Nephron progenitor cell (in vitro differentiated cells): ENCODE results near the gene SURF2.
"Not testable (repeated sequence)": the region's sequence is repeated elsewhere in the genome, so short reads cannot be mapped to it uniquely, and the experiment has no call there.

Source experiments
- DNase-seq: peaks from one replicate; pipeline ENCODE4 v3.0.0; 2021
- H3K27ac Mint-ChIP-seq: 2 replicates; pipeline ENCODE4 v1.8.0; 2021; ENCODE audit warnings: mild to moderate bottlenecking, moderate library complexity, mixed read lengths
- H3K27me3 Mint-ChIP-seq: 2 replicates; pipeline ENCODE4 v1.8.0; 2021; ENCODE audit warnings: mild to moderate bottlenecking, low read depth, mixed read lengths; ENCODE audit not compliant: poor library complexity
- H3K36me3 Mint-ChIP-seq: 2 replicates; pipeline ENCODE4 v1.8.0; 2021; ENCODE audit warnings: low read depth, mixed read lengths
- H3K4me1 Mint-ChIP-seq: 2 replicates; pipeline ENCODE4 v1.8.0; 2021; ENCODE audit warnings: mixed read lengths
- H3K4me3 Mint-ChIP-seq: 2 replicates; pipeline ENCODE4 v1.8.0; 2021; ENCODE audit warnings: mild to moderate bottlenecking, moderate library complexity, mixed read lengths
- H3K9me3 Mint-ChIP-seq: 2 replicates; pipeline ENCODE4 v1.8.0; 2021; ENCODE audit warnings: mild to moderate bottlenecking, moderate library complexity, mixed read lengths
- CTCF ChIP-seq: fragments of 200-600 bp; sonication (generic); IDR thresholded peaks from 2 replicates; pipeline ENCODE4 v1.5.0; 2021; ENCODE audit warnings: antibody characterized with exemption

The SURF2 gene

GRCh38 chr9:133329306-133330156, 26.8 kb upstream of the SURF2 start:
- H3K9me3 Mint-ChIP-seq = peaks cover 35% of the 10 kb centered on the region

GRCh38 chr9:133331221-133331620, 25.1 kb upstream of the SURF2 start:
- Mint-ChIP-seq H3K27me3 (peaks cover 9% of the 10 kb centered on the region), H3K4me1 (peaks cover 15% of the 10 kb centered on the region), H3K4me3 (no peak overlapping the region), H3K36me3 (peaks cover 70% of the 10 kb centered on the region), H3K9me3 (peaks cover 20% of the 10 kb centered on the region), H3K27ac (no peak overlapping the region)
- no peak for TF ChIP-seq CTCF
- DNase-seq = no peak

More at GRCh38 chr9:133329306-133330156, 26.8 kb upstream of the SURF2 start:
- not testable (repeated sequence) for H3K4me3 Mint-ChIP-seq, DNase-seq, H3K4me1 Mint-ChIP-seq, H3K27ac Mint-ChIP-seq
- Mint-ChIP-seq H3K36me3 (peaks cover 65% of the 10 kb centered on the region), H3K27me3 (peaks cover 17% of the 10 kb centered on the region)
- peak; percentile 56 for TF ChIP-seq CTCF

- H3K36me3 Mint-ChIP-seq = peaks cover 70% of the 10 kb centered on the region
- TF ChIP-seq CTCF = no peak
- peaks cover 20% of the 10 kb centered on the region for H3K4me1 Mint-ChIP-seq
- H3K4me3 Mint-ChIP-seq = no peak overlapping the region
- H3K9me3 Mint-ChIP-seq = peaks cover 20% of the 10 kb centered on the region
- DNase-seq = no peak
- H3K27ac Mint-ChIP-seq = no peak overlapping the region
- peaks cover 9% of the 10 kb centered on the region for H3K27me3 Mint-ChIP-seq
Observed at GRCh38 chr9:133331641-133332380, 24.5 kb upstream of the SURF2 start.

GRCh38 chr9:133332381-133332730, 24.0 kb upstream of the SURF2 start:
- H3K9me3 Mint-ChIP-seq = peaks cover 18% of the 10 kb centered on the region
- peaks cover 69% of the 10 kb centered on the region for H3K36me3 Mint-ChIP-seq
- no peak overlapping the region for H3K27ac Mint-ChIP-seq
- H3K4me1 Mint-ChIP-seq = peaks cover 20% of the 10 kb centered on the region
- no peak for DNase-seq
- no peak for TF ChIP-seq CTCF
- H3K27me3 Mint-ChIP-seq = peaks cover 6% of the 10 kb centered on the region
- H3K4me3 Mint-ChIP-seq = no peak overlapping the region

GRCh38 chr9:133333011-133333410, 23.3 kb upstream of the SURF2 start:
- Mint-ChIP-seq H3K4me3 (no peak overlapping the region), H3K4me1 (peaks cover 25% of the 10 kb centered on the region), H3K27ac (no peak overlapping the region), H3K9me3 (peaks cover 13% of the 10 kb centered on the region), H3K27me3 (peaks cover 6% of the 10 kb centered on the region), H3K36me3 (peaks cover 64% of the 10 kb centered on the region)
- TF ChIP-seq CTCF = no peak
- no peak for DNase-seq
